ENCODE measurements around the gene ZNF593.

Gene ZNF593

DNA sequence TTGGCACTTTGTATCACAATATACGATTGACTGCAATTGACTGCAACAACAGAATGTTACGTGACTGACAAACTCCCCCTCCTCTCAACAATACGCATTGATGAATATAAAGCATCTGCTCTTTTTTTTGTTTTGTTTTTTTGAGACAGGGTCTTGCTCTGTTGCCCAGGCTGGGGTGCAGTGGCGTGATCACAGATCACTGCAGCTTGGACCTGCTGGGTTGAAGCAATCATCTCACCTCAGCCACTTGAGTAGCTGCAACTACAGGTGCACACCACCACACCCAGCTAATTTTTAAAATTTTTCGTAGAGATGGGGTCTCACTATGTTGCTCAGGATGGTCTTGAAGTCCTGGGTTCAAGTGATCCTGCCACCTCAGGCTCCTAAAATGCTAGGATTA lies 43.0 kb downstream of the ZNF593 start:
- Histone ChIP-seq H3K9me3 (ENCODE audit: insufficient read depth, low read length) (no peaks in the 10 kb centered on the region), H3K4me3 (ENCODE audit: low read length) (no peak overlapping the region), H3K27me3 (ENCODE audit: low read depth, low read length) (no peaks in the 10 kb centered on the region), H2AFZ (ENCODE audit: low read depth, low read length) (no peak overlapping the region), H3K4me1 (ENCODE audit: low read length) (no peaks in the 10 kb centered on the region), H3K4me2 (ENCODE audit: low read length) (no peak overlapping the region), H3K36me3 (replicated peaks; ENCODE audit: low read depth, low read length) (no peaks in the 10 kb centered on the region), H3K27ac (ENCODE audit: low read length) (no peak overlapping the region), H3K79me2 (ENCODE audit: low read length) (no peaks in the 10 kb centered on the region), H4K20me1 (ENCODE audit: insufficient read depth, low read length) (no peaks in the 10 kb centered on the region), H3K9ac (ENCODE audit: low read length) (no peak overlapping the region)
- TF ChIP-seq, protein P1, sequence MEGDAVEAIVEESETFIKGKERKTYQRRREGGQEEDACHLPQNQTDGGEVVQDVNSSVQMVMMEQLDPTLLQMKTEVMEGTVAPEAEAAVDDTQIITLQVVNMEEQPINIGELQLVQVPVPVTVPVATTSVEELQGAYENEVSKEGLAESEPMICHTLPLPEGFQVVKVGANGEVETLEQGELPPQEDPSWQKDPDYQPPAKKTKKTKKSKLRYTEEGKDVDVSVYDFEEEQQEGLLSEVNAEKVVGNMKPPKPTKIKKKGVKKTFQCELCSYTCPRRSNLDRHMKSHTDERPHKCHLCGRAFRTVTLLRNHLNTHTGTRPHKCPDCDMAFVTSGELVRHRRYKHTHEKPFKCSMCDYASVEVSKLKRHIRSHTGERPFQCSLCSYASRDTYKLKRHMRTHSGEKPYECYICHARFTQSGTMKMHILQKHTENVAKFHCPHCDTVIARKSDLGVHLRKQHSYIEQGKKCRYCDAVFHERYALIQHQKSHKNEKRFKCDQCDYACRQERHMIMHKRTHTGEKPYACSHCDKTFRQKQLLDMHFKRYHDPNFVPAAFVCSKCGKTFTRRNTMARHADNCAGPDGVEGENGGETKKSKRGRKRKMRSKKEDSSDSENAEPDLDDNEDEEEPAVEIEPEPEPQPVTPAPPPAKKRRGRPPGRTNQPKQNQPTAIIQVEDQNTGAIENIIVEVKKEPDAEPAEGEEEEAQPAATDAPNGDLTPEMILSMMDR (IDR thresholded peaks at IDR 0.05; ENCODE audit: low read depth, low read length) = no peak
- no peak for TF ChIP-seq EZH2phosphoT487 (IDR thresholded peaks at IDR 0.05; ENCODE audit: low read depth)

DNA sequence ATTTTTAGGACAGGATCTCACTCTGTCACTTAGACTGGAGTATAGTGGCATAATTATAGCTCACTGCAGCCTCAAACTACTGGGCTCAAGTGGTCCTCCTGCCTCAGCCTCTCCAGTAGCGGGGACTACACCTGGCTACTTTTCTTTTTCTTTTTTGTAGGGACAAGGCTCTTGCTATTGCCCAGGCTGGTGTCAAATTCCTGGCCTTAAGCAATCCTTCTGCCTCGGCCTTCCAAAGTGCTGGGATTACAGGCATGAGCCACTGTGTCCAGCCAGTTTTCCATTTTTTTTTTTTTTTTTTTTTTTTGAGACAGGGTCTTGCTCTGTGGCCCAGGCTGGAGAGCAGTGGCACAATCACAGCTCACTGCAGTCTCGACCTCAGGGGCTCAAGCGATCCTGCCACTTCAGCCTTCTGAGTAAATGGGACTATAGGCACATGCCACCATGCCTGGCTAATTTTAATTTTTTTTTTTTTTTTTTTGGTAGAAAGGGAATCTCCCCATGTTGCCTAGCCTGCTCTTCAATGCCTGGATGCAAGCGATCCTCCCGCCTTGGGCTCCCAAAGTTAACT lies 43.7 kb downstream of the ZNF593 start:
- TF ChIP-seq, protein P1 (IDR thresholded peaks at IDR 0.05; ENCODE audit: low read depth, low read length) = no peak
- H3K9ac ChIP-seq (ENCODE audit: low read length) = no peak overlapping the region
- no peak overlapping the region for H3K4me3 ChIP-seq (ENCODE audit: low read length)
- no peaks in the 10 kb centered on the region for H3K36me3 ChIP-seq (replicated peaks; ENCODE audit: low read depth, low read length)
- no peaks in the 10 kb centered on the region for H3K79me2 ChIP-seq (ENCODE audit: low read length)
- H3K9me3 ChIP-seq (ENCODE audit: insufficient read depth, low read length) = no peaks in the 10 kb centered on the region
- no peak overlapping the region for H2AFZ ChIP-seq (ENCODE audit: low read depth, low read length)
- H3K27me3 ChIP-seq (ENCODE audit: low read depth, low read length) = no peaks in the 10 kb centered on the region
- no peaks in the 10 kb centered on the region for H4K20me1 ChIP-seq (ENCODE audit: insufficient read depth, low read length)
- no peaks in the 10 kb centered on the region for H3K4me1 ChIP-seq (ENCODE audit: low read length)
- no peak overlapping the region for H3K27ac ChIP-seq (ENCODE audit: low read length)
- no peak overlapping the region for H3K4me2 ChIP-seq (ENCODE audit: low read length)

DNA sequence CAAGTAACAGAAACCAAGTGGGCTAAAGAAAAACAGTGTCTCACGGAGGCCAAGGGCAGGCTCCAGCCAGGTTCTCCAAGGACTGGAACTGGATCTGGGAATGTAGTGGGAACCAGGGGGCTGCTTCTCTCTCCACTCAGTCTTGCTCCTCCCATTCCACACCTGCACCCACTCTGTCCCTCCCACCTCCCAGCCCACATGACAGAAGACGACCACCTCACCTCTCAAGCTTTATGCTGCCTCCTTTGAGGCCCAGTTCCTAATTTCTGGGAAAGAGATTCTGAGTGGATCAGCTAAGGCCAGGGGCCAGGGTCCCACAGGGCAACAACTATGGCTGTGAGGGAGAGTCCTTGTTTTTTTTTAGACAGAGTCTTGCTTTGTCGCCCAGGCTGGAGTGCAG lies 45.5 kb downstream of the ZNF593 start:
- H3K36me3 ChIP-seq (replicated peaks; ENCODE audit: low read depth, low read length) = no peaks in the 10 kb centered on the region
- no peak overlapping the region for H3K27ac ChIP-seq (ENCODE audit: low read length)
- no peaks in the 10 kb centered on the region for H4K20me1 ChIP-seq (ENCODE audit: insufficient read depth, low read length)
- no peak overlapping the region for H3K9ac ChIP-seq (ENCODE audit: low read length)
- TF ChIP-seq EZH2phosphoT487 (IDR thresholded peaks at IDR 0.05; ENCODE audit: low read depth) = no peak
- TF ChIP-seq, protein P1 (IDR thresholded peaks at IDR 0.05; ENCODE audit: low read depth, low read length) = no peak
- no peak overlapping the region for H2AFZ ChIP-seq (ENCODE audit: low read depth, low read length)
- no peak overlapping the region for H3K4me3 ChIP-seq (ENCODE audit: low read length)
- H3K27me3 ChIP-seq (ENCODE audit: low read depth, low read length) = no peaks in the 10 kb centered on the region
- H3K9me3 ChIP-seq (ENCODE audit: insufficient read depth, low read length) = no peaks in the 10 kb centered on the region
- no peaks in the 10 kb centered on the region for H3K4me1 ChIP-seq (ENCODE audit: low read length)
- no peaks in the 10 kb centered on the region for H3K79me2 ChIP-seq (ENCODE audit: low read length)
- H3K4me2 ChIP-seq (ENCODE audit: low read length) = no peak overlapping the region

DNA sequence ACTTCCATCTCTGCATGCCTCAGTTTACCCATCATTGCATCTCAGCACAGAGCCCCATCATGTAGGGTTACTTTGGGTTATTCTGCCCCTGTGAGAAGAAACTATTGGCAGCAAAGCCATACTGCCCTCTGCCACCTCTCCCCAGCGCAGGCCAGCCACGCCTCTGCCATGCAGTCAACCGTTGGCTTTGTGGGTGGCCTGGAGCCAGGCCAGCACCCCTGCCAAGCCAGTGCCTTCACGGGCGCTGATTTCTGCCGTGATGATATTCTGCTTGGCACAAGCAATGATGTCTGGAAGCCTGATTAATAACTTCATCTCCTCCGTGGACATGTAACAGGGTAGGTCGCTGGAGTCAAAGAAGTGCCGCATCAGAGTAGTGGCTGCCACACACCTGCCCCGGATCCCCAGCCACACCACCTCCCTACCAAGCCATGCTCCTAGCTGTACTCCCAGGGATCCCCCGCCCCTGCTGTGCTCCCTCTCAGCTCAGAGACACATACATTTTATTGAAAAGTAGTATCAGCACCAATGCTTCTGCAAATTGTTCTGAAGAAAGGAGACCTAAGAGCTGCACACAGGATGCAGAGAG lies 49.3 kb downstream of the ZNF593 start:
- H3K27ac ChIP-seq (ENCODE audit: low read length) = no peak overlapping the region
- no peaks in the 10 kb centered on the region for H3K4me1 ChIP-seq (ENCODE audit: low read length)
- no peaks in the 10 kb centered on the region for H4K20me1 ChIP-seq (ENCODE audit: insufficient read depth, low read length)
- H3K4me2 ChIP-seq (ENCODE audit: low read length) = no peak overlapping the region
- H3K9me3 ChIP-seq (ENCODE audit: insufficient read depth, low read length) = no peaks in the 10 kb centered on the region
- H2AFZ ChIP-seq (ENCODE audit: low read depth, low read length) = no peak overlapping the region
- no peaks in the 10 kb centered on the region for H3K36me3 ChIP-seq (replicated peaks; ENCODE audit: low read depth, low read length)
- H3K27me3 ChIP-seq (ENCODE audit: low read depth, low read length) = no peaks in the 10 kb centered on the region
- no peak overlapping the region for H3K9ac ChIP-seq (ENCODE audit: low read length)
- no peak overlapping the region for H3K4me3 ChIP-seq (ENCODE audit: low read length)
- H3K79me2 ChIP-seq (ENCODE audit: low read length) = no peaks in the 10 kb centered on the region
- TF ChIP-seq EZH2phosphoT487 (IDR thresholded peaks at IDR 0.05; ENCODE audit: low read depth) = no peak
- TF ChIP-seq, protein P1 (IDR thresholded peaks at IDR 0.05; ENCODE audit: low read depth, low read length) = no peak
